HUDEP-2 (cell line): ENCODE results near the gene AUTS2.

Source experiments
- DNase-seq, 76 experiments: peaks; one replicate each; lab custom pipeline; 2025; ENCODE audit not compliant: unreplicated experiment in 76 of 76; lab: John Stamatoyannopoulos, UW

Gene AUTS2

DNA sequence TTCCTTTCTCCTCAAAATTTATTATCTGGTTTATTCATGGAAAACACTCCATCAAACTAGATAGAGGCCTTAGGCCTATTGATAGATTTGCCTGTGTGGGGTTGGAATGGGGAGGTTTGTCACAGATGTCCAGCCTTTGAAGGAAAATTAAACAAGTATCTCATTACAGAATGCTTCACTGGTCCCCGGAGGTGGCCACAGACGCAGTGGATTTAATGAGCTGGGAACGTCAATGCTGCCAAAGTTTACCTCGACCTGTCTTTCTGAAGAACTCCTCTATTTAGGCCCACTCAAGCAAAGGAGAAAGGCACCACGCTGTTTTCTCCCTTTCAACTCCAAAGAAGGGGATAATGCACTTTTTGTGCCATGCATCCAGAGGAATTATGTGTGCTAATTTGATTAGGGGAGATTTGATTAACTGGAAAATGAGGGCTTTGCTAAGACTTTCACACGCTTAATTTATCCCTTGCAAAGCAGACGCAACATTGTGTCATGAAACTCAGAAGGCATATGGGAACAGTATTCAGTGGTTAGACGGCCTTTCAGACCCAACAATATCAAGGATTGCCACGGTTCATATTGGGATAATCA lies 974.9 kb downstream of the AUTS2 start:
- no peak for DNase-seq

DNA sequence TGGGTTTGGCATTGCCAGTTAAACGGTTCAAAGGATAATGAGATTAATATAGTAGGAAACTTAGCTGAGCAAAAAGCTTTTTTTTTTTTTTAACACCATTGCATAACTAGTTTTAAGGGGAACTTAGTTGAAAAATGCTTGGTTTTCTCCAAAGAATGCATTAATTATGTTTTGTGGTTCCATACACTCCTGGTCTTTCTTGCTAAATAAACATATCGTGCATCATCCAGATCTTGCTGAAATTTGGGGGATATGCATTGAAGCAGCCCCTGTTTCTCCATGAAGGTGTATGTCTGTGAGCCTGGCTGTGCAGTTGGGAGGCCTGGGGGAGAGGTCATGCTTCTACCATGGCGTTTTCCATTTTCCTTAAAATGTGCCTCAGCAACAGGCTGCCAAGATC lies 975.4 kb downstream of the AUTS2 start:
- no peak for DNase-seq

- no peak for DNase-seq
These were observed 976.1 kb downstream of the AUTS2 start for GRCh38 chr7:70574314-70574834.

GRCh38 chr7:70574970-70575799 lies 976.9 kb downstream of the AUTS2 start:
- DNase-seq = no peak

DNA sequence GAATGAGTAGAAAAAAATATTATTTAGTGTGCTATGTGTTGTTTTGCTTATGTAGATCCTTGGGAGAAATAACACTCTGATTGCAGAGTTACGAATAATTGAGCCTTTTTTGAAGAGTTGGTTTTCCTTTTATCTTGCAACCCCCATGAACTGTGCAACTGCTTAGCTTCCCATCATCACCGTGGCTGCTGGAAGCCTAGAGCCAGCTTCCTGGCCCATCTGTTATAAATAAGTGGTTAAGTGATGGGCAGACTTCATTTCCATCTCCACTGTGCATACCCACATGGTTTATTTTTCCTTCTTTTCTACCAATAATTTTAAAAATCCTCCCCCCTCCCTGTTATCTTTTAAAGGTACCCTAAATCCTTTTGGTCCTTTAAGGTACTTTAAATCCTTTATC lies 978.8 kb downstream of the AUTS2 start:
- no peak for DNase-seq

DNA sequence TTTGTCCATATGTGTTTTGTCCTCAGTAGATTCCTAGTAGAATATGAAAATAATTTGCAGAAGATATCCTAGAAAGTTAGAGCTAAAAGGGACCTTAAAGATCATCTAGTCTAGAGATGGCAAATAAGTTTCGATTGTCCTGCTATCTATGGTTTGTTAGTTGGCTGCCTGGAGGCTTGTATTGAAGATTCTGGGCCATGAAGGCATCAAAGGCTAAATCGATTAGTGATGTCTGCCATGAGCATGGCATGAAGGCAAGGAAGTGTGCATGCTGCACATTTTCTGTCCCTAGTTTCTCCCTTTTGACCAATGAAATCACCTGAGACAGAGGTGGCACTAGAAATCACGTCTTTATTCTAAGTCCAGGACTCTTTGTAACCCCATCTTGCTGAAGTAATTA lies 979.9 kb downstream of the AUTS2 start:
- DNase-seq = no peak

- DNase-seq = no peak
These were observed 981.3 kb downstream of the AUTS2 start for GRCh38 chr7:70579397-70580097.

- DNase-seq = no peak
These were observed 981.9 kb downstream of the AUTS2 start for GRCh38 chr7:70580161-70580560.

DNA sequence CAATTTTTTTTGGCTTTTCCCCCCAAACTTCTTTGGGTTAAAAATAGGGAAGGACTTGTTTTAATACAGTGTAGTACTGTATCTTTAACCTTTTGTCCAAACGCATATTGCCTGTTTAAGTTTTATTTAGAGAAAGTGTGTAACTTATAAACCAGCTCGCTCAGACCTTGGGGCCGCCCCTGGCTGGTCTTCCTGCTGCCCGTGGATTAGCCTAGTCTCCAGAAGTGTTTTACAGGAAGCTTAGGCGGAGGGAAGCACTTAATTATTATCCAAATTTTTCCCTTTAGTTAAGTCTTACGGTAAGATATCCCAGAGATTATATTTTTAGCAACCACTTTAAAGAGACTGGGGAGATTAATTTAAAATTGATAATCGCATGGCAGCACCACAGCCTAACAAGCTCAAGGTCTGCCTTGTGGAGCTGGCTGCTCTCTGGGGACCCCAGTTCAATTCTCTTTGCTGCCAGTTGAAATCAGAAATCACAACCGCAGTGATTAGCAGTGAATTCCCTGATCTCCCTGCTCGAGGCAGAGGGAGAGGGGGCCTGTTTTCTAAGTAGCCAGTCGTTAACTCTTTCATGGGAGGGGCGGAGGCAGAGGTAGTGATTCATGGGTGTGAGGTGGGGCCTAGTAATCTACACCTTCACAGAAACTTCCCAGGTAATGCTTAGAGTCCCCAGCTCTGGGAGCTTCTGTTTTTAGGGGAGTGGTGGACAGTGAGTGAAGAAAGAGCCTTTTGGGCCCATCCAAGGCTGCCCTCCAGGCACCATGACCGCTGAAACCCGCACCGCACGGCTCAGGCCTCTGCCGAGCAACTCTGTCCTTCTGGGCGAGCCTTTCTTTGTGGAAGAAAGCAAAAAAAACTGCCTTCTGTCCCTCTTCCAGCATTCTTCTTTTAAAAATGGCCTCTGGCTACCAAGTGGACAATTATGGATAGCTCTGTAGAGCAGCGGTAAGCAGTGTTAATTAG lies 984.9 kb downstream of the AUTS2 start:
- no peak for DNase-seq

- DNase-seq = peak in 5 of 76 experiments; percentile 2 to 51 (median 26)
These were observed 985.9 kb downstream of the AUTS2 start for GRCh38 chr7:70583965-70584883.

DNA sequence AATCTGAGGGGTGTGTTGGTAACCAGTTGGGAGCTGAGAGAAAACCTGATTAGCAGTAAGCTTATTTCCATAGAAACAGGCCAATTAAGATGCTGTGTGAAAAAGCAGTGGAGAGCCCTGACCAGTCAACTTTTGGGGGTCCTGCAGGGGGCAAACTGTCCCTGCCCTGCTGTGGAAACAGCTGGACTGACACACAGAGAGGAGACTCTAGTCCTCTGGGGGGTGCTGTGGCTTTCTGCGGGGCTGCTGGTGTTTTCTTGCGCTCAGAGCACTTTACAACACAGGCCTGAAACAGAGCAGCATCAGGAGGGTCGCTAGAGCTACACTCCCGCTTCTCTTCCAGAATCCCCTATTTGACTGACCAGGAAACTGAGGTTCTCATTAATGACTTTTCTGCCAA lies 986.8 kb downstream of the AUTS2 start:
- DNase-seq = no peak

DNA sequence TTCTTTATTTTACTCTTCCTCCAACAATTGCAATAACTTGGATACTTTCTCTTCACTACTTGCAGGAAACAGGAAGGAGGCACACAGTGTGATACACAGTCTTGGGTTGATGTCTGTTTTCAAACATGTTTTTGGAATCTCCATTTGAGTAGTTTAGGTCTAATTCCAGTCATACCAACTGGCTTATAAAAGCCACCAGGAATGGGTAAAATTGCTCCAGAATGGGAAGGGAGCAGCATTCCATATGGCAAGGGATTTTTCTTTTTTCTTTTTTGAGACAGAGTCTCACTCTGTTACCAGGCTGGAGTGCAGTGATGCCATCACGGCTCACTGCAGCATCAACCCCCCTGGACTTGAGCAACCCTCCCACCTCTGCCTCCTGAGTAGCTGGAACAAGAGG lies 988.5 kb downstream of the AUTS2 start:
- no peak for DNase-seq

GRCh38 chr7:70587739-70588138 lies 989.5 kb downstream of the AUTS2 start:
- no peak for DNase-seq

GRCh38 chr7:70588191-70588921 lies 990.1 kb downstream of the AUTS2 start:
- no peak for DNase-seq

GRCh38 chr7:70589010-70589409 lies 990.7 kb downstream of the AUTS2 start:
- no peak for DNase-seq

DNA sequence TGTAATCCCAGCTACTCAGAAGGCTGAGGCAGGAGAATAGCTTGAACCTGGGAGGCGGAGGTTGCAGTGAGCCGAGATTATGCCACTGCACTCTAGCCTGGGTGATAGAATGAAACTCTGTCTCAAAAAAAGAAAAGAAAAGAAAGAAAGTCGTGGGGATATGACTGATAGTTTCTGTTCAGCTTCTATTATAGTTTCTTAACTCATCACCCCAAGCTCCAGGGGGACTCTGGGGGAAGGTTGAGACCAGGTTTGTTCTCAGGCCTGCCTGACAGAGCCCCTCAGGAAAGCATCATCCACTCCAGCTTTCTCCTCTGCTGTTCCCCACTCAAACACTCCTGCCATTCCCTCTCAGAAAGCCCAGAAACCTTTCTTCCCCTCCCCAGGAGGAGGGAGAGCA lies 991.3 kb downstream of the AUTS2 start:
- DNase-seq = no peak

- DNase-seq = no peak
These were observed 992.0 kb downstream of the AUTS2 start for GRCh38 chr7:70590126-70590854.

- no peak for DNase-seq
These were observed 993.4 kb downstream of the AUTS2 start for GRCh38 chr7:70591643-70592042.
